ENCODE results near the gene PARD3. TPM values are rescaled to one million over a fixed set of nuclear protein-coding genes. Genes with fewer than 3 reads are reported as not detected.

Gene PARD3
- total RNA-seq, 2 donors from 2014 or later, result 36.1 to 48.5 TPM

DNA sequence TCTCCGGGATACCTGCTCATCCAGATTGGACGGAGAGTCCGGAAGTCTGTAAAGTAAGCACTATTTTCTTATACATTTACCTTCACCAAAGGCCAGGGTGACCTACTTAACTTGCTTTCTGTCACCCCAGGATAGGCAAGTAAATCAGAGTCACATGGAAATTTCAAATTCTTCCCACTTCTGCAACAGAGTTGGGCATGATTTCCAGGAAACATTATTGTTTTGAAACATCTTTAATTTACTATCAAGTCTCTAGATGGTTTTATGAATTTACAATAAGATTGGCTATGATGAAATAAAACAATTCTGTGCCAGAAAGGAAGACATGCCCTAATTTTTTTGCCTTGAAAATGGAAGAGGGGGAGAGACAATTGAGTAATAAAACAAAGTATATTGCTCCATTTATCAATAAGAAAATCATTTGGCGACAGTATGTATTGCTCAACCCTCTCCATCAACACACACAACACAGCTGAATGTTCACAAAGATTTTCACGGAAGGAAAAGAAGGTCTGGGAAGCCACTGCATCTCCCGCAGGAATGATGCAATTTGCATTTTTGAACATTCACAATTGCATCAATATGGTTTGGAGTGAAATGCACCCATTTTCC is 702.8 kb downstream of the PARD3 start:
- Histone ChIP-seq H3K4me1 (no peaks in the 10 kb centered on the region), H3K4me3 (no peak overlapping the region), H3K27me3 (no peaks in the 10 kb centered on the region), H3K27ac (no peak overlapping the region), H3K36me3 (replicated peaks in 1 of 2; ENCODE audit: insufficient read depth in 1 of 2, low read depth in 2 of 2) (peaks cover 0 to 2% of the 10 kb centered on the region in 2 donors), H3K9me3 (no peaks in the 10 kb centered on the region)
- intact Hi-C loops (cut with DNase I), result no loop called here
- TF ChIP-seq, protein P1, sequence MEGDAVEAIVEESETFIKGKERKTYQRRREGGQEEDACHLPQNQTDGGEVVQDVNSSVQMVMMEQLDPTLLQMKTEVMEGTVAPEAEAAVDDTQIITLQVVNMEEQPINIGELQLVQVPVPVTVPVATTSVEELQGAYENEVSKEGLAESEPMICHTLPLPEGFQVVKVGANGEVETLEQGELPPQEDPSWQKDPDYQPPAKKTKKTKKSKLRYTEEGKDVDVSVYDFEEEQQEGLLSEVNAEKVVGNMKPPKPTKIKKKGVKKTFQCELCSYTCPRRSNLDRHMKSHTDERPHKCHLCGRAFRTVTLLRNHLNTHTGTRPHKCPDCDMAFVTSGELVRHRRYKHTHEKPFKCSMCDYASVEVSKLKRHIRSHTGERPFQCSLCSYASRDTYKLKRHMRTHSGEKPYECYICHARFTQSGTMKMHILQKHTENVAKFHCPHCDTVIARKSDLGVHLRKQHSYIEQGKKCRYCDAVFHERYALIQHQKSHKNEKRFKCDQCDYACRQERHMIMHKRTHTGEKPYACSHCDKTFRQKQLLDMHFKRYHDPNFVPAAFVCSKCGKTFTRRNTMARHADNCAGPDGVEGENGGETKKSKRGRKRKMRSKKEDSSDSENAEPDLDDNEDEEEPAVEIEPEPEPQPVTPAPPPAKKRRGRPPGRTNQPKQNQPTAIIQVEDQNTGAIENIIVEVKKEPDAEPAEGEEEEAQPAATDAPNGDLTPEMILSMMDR (IDR thresholded peaks at IDR 0.05), result no peak
- no peak for TF ChIP-seq POLR2A (IDR thresholded peaks at IDR 0.05)
- 75 to 79% methylated on average over 6 of the region's 6 CpGs for WGBS, 2 donors
- DNase-seq, result no peak
- no peak for ATAC-seq

DNA sequence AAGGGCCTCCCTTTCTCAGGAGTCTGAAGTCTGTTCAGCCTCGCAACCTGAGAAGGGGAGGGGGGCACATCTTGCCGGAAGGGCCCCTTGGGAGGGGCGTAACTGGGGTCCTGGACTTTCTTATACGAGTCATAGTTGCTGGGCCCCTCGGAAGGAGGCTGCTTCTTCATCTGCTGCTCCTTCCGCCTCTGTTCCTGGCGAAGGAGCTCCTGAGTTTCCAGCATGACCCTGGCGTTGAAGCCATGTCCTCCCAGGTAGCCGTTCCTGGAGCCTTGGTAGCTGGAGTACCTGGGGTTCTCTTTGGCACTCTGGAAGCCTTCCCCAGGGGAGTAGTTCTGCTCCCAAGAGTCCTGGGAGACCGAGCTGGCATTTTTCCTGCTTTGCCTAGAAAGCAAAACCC is 703.9 kb downstream of the PARD3 start:
- H3K9me3 ChIP-seq, result no peaks in the 10 kb centered on the region
- intact Hi-C loops (cut with DNase I), result no loop called here
- no peak for DNase-seq
- no peak overlapping the region for H3K27ac ChIP-seq
- H3K36me3 ChIP-seq (replicated peaks in 1 of 2; ENCODE audit: insufficient read depth in 1 of 2, low read depth in 2 of 2), result peaks cover 0 to 2% of the 10 kb centered on the region in 2 donors
- no peak for TF ChIP-seq POLR2A (IDR thresholded peaks at IDR 0.05)
- TF ChIP-seq, protein P1 (IDR thresholded peaks at IDR 0.05), result no peak
- no peak for ATAC-seq
- 92 to 94% methylated on average over 10 of the region's 10 CpGs for WGBS, 2 donors
- H3K4me3 ChIP-seq, result no peak overlapping the region
- no peaks in the 10 kb centered on the region for H3K4me1 ChIP-seq
- H3K27me3 ChIP-seq, result no peaks in the 10 kb centered on the region

DNA sequence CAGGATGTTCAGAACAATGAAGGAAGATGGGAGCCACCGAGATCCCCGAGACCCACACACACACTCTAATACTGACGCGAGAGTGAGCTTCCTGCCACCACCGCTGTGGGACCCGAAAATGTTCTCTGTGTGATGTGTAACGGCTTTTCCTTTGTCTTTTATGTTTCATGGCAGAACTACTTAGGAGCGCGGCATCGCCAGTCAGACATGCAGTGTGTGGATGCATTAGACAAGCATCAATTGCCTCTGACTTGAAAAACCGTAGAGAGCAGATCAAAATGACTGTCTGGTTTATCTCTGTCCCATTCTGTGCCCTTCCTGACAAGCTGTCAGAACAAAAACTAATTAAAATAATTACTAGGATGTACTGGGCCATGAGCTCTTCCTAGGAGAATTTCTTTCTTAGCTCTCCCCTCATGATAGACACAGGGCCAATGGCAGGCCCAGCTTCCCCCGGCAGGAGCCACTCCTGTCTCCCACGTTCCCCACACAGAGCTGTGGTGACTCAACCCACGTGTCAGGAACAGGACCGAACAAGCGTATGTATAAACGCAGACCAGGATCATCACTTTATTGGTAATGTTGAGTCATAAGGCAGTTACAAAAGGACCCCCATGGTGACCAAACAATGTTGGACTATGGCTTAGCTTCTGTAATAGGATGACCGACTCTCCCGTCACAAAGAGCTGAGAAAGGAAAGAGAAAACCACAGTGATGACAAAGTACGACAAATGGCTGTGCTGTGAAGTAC is 705.0 kb downstream of the PARD3 start:
- intact Hi-C loops (cut with DNase I), result no loop called here
- ATAC-seq (no peak), DNase-seq (no peak)
- H3K4me3 ChIP-seq, result no peak overlapping the region
- H3K27ac ChIP-seq, result no peak overlapping the region
- no peaks in the 10 kb centered on the region for H3K4me1 ChIP-seq
- H3K9me3 ChIP-seq, result no peaks in the 10 kb centered on the region
- H3K36me3 ChIP-seq (replicated peaks in 1 of 2; ENCODE audit: insufficient read depth in 1 of 2, low read depth in 2 of 2), result peaks cover 0 to 2% of the 10 kb centered on the region in 2 donors
- TF ChIP-seq POLR2A (IDR thresholded peaks at IDR 0.05), result no peak
- TF ChIP-seq, protein P1 (IDR thresholded peaks at IDR 0.05), result no peak
- no peaks in the 10 kb centered on the region for H3K27me3 ChIP-seq
- 84 to 95% methylated on average over 20 of the region's 20 CpGs for WGBS, 2 donors

DNA sequence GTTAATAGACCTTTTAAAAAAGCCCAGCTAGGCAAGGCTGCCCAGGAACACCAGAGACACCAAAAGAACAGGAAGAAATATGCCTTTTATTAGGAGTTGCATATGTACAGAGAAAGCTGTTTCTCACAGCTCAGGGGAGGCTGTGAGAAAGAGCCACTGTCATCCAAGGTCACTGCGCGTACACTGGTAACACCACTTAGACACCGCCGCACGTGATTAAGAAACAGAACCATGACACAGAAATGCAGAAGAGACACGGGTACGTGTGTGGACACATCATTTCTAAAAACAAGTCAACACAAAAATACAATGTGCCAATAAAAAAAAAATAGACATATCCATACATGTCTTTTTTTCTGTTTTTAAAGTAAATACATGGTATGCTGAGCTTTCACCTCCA is 705.6 kb downstream of the PARD3 start:
- 90 to 91% methylated on average over 7 of the region's 7 CpGs for WGBS, 2 donors
- ATAC-seq, result no peak
- no peaks in the 10 kb centered on the region for H3K4me1 ChIP-seq
- TF ChIP-seq, protein P1 (IDR thresholded peaks at IDR 0.05), result no peak
- no peak for TF ChIP-seq POLR2A (IDR thresholded peaks at IDR 0.05)
- H3K27me3 ChIP-seq, result no peaks in the 10 kb centered on the region
- H3K9me3 ChIP-seq, result no peaks in the 10 kb centered on the region
- DNase-seq, result no peak
- no peak overlapping the region for H3K27ac ChIP-seq
- H3K36me3 ChIP-seq (replicated peaks in 1 of 2; ENCODE audit: insufficient read depth in 1 of 2, low read depth in 2 of 2), result peaks cover 0 to 2% of the 10 kb centered on the region in 2 donors
- no peak overlapping the region for H3K4me3 ChIP-seq
- intact Hi-C loops (cut with DNase I), result no loop called here
